ENCODE measurements around the gene TFF3.

The TFF3 gene

GRCh38 chr21:42346441-42346840 is 31.2 kb upstream of the TFF3 start:
- intact Hi-C loops (cut with DNase I; ENCODE audit: low total_unique reads) = no loop called here
- H3K9me3 ChIP-seq = no peaks in the 10 kb centered on the region
- peaks cover 0 to 43% of the 10 kb centered on the region in 2 donors for H3K27me3 ChIP-seq
- DNase-seq = no peak
- TF ChIP-seq CTCF (IDR thresholded peaks at IDR 0.05) = no peak
- no peak overlapping the region for H3K4me3 ChIP-seq
- H3K27ac ChIP-seq = no peak overlapping the region
- H3K4me1 ChIP-seq = no peaks in the 10 kb centered on the region
- no peaks in the 10 kb centered on the region for H3K36me3 ChIP-seq

GRCh38 chr21:42344631-42345030 is 29.4 kb upstream of the TFF3 start:
- H3K9me3 ChIP-seq = no peaks in the 10 kb centered on the region
- peaks cover 0 to 38% of the 10 kb centered on the region in 2 donors for H3K27me3 ChIP-seq
- H3K4me1 ChIP-seq = no peaks in the 10 kb centered on the region
- intact Hi-C loops (cut with DNase I; ENCODE audit: low total_unique reads) = no loop called here
- no peak overlapping the region for H3K27ac ChIP-seq
- H3K4me3 ChIP-seq = no peak overlapping the region
- no peaks in the 10 kb centered on the region for H3K36me3 ChIP-seq
- DNase-seq = no peak
- no peak for TF ChIP-seq CTCF (IDR thresholded peaks at IDR 0.05)

GRCh38 chr21:42343963-42344510 is 28.8 kb upstream of the TFF3 start:
- TF ChIP-seq CTCF (IDR thresholded peaks at IDR 0.05) = no peak
- no peaks in the 10 kb centered on the region for H3K4me1 ChIP-seq
- H3K4me3 ChIP-seq = no peak overlapping the region
- no peaks in the 10 kb centered on the region for H3K9me3 ChIP-seq
- no peak for DNase-seq
- no peak overlapping the region for H3K27ac ChIP-seq
- no peaks in the 10 kb centered on the region for H3K36me3 ChIP-seq
- peaks cover 0 to 32% of the 10 kb centered on the region in 2 donors for H3K27me3 ChIP-seq
- intact Hi-C loops (cut with DNase I; ENCODE audit: low total_unique reads) = no loop called here

- H3K27me3 ChIP-seq = peaks cover 0 to 28% of the 10 kb centered on the region in 2 donors
- DNase-seq = no peak
- H3K36me3 ChIP-seq = no peaks in the 10 kb centered on the region
- H3K4me3 ChIP-seq = no peak overlapping the region
- no peak for TF ChIP-seq CTCF (IDR thresholded peaks at IDR 0.05)
- H3K27ac ChIP-seq = no peak overlapping the region
- H3K4me1 ChIP-seq = no peaks in the 10 kb centered on the region
- no peaks in the 10 kb centered on the region for H3K9me3 ChIP-seq
- intact Hi-C loops (cut with DNase I; ENCODE audit: low total_unique reads) = no loop called here
Observed at GRCh38 chr21:42343556-42343955, 28.3 kb upstream of the TFF3 start.

- Histone ChIP-seq H3K4me3 (no peak overlapping the region), H3K9me3 (no peaks in the 10 kb centered on the region), H3K36me3 (no peaks in the 10 kb centered on the region), H3K27ac (no peak overlapping the region), H3K4me1 (peaks cover 0 to 5% (median 0%) of the 10 kb centered on the region in 4 donors), H3K27me3 (peaks cover 0 to 28% of the 10 kb centered on the region in 2 donors)
- TF ChIP-seq CTCF (IDR thresholded peaks at IDR 0.05) = no peak
- intact Hi-C loops (cut with DNase I; ENCODE audit: low total_unique reads) = no loop called here
- no peak for DNase-seq
Observed at GRCh38 chr21:42343101-42343500, 27.9 kb upstream of the TFF3 start.
